ENCODE results near the gene TMEM119. TPM values are rescaled to one million over a fixed set of nuclear protein-coding genes. Genes with fewer than 3 reads are reported as not detected.

TMEM119 gene
- total and polyA plus RNA-seq, 2 experiments from 2014 or later: 54.4 to 69.7 TPM

DNA sequence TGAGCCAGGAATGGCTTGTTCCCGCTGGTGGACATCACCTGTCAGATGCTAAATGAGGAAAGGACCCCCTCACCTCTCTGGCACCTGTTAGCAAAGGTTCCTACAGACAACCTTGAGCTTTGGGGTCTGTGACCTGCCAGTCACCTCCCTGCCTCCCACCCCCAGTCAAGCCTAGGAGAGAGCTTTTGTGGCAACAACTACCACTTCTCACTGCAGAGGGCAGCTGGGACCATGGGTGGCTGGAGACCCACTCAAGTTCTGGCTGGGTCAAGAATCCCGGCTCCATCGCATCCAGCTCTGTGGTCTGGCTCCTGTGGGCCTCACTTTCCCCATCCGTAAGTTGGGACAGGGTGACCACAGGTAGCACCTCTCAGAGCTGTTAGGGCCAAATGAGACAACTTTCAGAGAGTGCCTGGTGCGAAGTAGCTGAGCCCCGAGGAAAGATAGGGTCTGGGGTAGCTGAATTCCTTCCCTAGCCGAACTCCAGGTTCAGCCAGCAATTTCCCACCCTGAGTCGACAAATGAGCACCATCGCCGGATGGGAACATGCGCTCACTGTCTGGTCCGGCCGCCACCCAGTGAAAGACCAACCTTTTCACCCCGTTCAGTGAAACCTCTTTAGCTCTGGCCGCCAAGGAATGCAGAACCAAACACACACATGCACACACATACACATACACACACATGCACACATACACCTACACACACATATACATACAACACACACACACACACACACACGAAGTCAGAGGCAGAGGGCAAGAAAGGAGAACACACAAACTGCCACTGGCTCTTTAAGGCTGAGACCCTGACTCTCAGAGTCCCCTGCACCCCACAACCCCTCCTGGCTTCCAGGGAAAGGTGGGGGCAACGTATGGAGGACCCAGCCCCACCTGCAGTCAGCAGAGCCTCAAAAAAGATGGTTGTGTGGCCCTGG lies 1.9 kb downstream of the TMEM119 start:
- Histone ChIP-seq H3K4me3 (peak overlapping the region; percentile 16), H3K4me1 (ENCODE audit: insufficient read depth) (peaks cover 8% of the 10 kb centered on the region), H4K20me1 (ENCODE audit: insufficient read depth, poor library complexity, severe bottlenecking) (no peaks in the 10 kb centered on the region), H3K9me3 (ENCODE audit: low read depth) (no peaks in the 10 kb centered on the region), H3K9me2 (replicated peaks; ENCODE audit: insufficient read depth) (no peaks in the 10 kb centered on the region), H3K79me2 (peaks cover 39% of the 10 kb centered on the region), H3K27ac (peak overlapping the region; percentile 90), H3K36me3 (replicated peaks; ENCODE audit: insufficient read depth, low read depth) (no peaks in the 10 kb centered on the region), H2AFZ (no peak overlapping the region), H3K4me2 (peak overlapping the region; percentile 82), H3K27me3 (no peaks in the 10 kb centered on the region)
- TF ChIP-seq EZH2phosphoT487 (IDR thresholded peaks at IDR 0.05; ENCODE audit: low read depth, severe bottlenecking, unreplicated experiment) (no peak), EZH2 (IDR thresholded peaks at IDR 0.05; ENCODE audit: borderline replicate concordance) (no peak), CTCF (IDR thresholded peaks at IDR 0.05; ENCODE audit: poor library complexity) (no peak)
- no peak for DNase-seq (ENCODE audit: low spot score)
- 73% methylated on average over 17 of the region's 17 CpGs for WGBS (ENCODE audit: low lambda C conversion rate, missing lambda C conversion rate)

GRCh38 chr12:108594960-108595710 lies 2.7 kb downstream of the TMEM119 start:
- no peaks in the 10 kb centered on the region for H4K20me1 ChIP-seq (ENCODE audit: insufficient read depth, poor library complexity, severe bottlenecking)
- WGBS (ENCODE audit: low lambda C conversion rate, missing lambda C conversion rate): 95% methylated on average over 7 of the region's 7 CpGs
- TF ChIP-seq EZH2 (IDR thresholded peaks at IDR 0.05; ENCODE audit: borderline replicate concordance): no peak
- no peak for TF ChIP-seq CTCF (IDR thresholded peaks at IDR 0.05; ENCODE audit: poor library complexity)
- no peak for TF ChIP-seq EZH2phosphoT487 (IDR thresholded peaks at IDR 0.05; ENCODE audit: low read depth, severe bottlenecking, unreplicated experiment)
- no peak overlapping the region for H2AFZ ChIP-seq
- H3K36me3 ChIP-seq (replicated peaks; ENCODE audit: insufficient read depth, low read depth): no peaks in the 10 kb centered on the region
- H3K79me2 ChIP-seq: peaks cover 39% of the 10 kb centered on the region
- no peaks in the 10 kb centered on the region for H3K9me3 ChIP-seq (ENCODE audit: low read depth)
- H3K4me3 ChIP-seq: no peak overlapping the region
- no peaks in the 10 kb centered on the region for H3K27me3 ChIP-seq
- no peaks in the 10 kb centered on the region for H3K9me2 ChIP-seq (replicated peaks; ENCODE audit: insufficient read depth)
- H3K4me1 ChIP-seq (ENCODE audit: insufficient read depth): peaks cover 8% of the 10 kb centered on the region
- H3K27ac ChIP-seq: no peak overlapping the region
- H3K4me2 ChIP-seq: peak overlapping the region; percentile 82
- DNase-seq (ENCODE audit: low spot score): no peak

- Histone ChIP-seq H3K4me2 (peak overlapping the region; percentile 82), H2AFZ (no peak overlapping the region), H3K9me3 (ENCODE audit: low read depth) (no peaks in the 10 kb centered on the region), H3K9me2 (replicated peaks; ENCODE audit: insufficient read depth) (no peaks in the 10 kb centered on the region), H3K36me3 (replicated peaks; ENCODE audit: insufficient read depth, low read depth) (no peaks in the 10 kb centered on the region), H3K4me3 (no peak overlapping the region), H3K27ac (no peak overlapping the region), H4K20me1 (ENCODE audit: insufficient read depth, poor library complexity, severe bottlenecking) (no peaks in the 10 kb centered on the region), H3K27me3 (no peaks in the 10 kb centered on the region), H3K79me2 (peaks cover 39% of the 10 kb centered on the region), H3K4me1 (ENCODE audit: insufficient read depth) (peaks cover 16% of the 10 kb centered on the region)
- 97% methylated on average over 10 of the region's 10 CpGs for WGBS (ENCODE audit: low lambda C conversion rate, missing lambda C conversion rate)
- no peak for DNase-seq (ENCODE audit: low spot score)
- no peak for TF ChIP-seq CTCF (IDR thresholded peaks at IDR 0.05; ENCODE audit: poor library complexity)
- no peak for TF ChIP-seq EZH2phosphoT487 (IDR thresholded peaks at IDR 0.05; ENCODE audit: low read depth, severe bottlenecking, unreplicated experiment)
- TF ChIP-seq EZH2 (IDR thresholded peaks at IDR 0.05; ENCODE audit: borderline replicate concordance): no peak
Observed at GRCh38 chr12:108594323-108594903, 3.5 kb downstream of the TMEM119 start.
